ENCODE results near the gene FOXN1. TPM values are rescaled to one million over a fixed set of nuclear protein-coding genes. Genes with fewer than 3 reads are reported as not detected.

Gene FOXN1
- total and polyA plus RNA-seq, 10 of the 15 experiments (the other 5 are each of a cell fraction or from before 2014, with no cell fraction given): not detected

- no peak overlapping the region for H3K27ac ChIP-seq (ENCODE audit: control insufficient read depth, insufficient read depth)
- no TSS peak for BruUV-seq (replicated peaks)
- no peak overlapping the region for H2AFZ ChIP-seq (ENCODE audit: control insufficient read depth, low read depth, low read length)
- intact Hi-C loops (cut with micrococcal nuclease; ENCODE audit: unreplicated experiment): no loop called here
- no peaks in the 10 kb centered on the region for H3K36me3 ChIP-seq (ENCODE audit: control insufficient read depth in 2 of 2, insufficient read depth in 2 of 2, low read length in 1 of 2)
- no peak overlapping the region for H3K9ac ChIP-seq (ENCODE audit: control insufficient read depth, insufficient read depth, low read length)
- H3K4me3 ChIP-seq: no peak overlapping the region
- H3K79me2 ChIP-seq (ENCODE audit: control insufficient read depth, insufficient read depth, low read length): no peaks in the 10 kb centered on the region
- ChIA-PET CTCF (interaction anchor here (0.8 to 1.1 kb wide), 4 partner anchors 39 to 60 kb away, joined by 3 read pairs; no protein-coding TSS in a partner anchor), POLR2A (interaction anchor here (0.5 kb wide), 1 partner anchor 31 kb away, joined by 4 read pairs; no protein-coding TSS in a partner anchor), SMC1A (ENCODE audit: uncharacterized antibody, unreplicated experiment) (interaction anchor here (1.0 to 3.4 kb wide), 2 partner anchors 53 to 62 kb away, joined by 3 to 15 read pairs; no protein-coding TSS in a partner anchor), RAD21 (ENCODE audit: unreplicated experiment) (interaction anchor here (1.5 kb wide), 1 partner anchor 16 kb away, joined by 3 read pairs; no protein-coding TSS in a partner anchor)
- no peaks in the 10 kb centered on the region for H3K27me3 ChIP-seq (replicated peaks in 1 of 2; ENCODE audit: control insufficient read depth in 2 of 2, insufficient read depth in 2 of 2, low read length in 1 of 2)
- H3K4me1 ChIP-seq (ENCODE audit: control insufficient read depth, insufficient read depth, low read length): peaks cover 28% of the 10 kb centered on the region
- DNase-seq (ENCODE audit: low read depth, low spot score) (no peak), FAIRE-seq (no peak), ATAC-seq (no peak)
- H3K9me3 ChIP-seq (replicated peaks; ENCODE audit: control insufficient read depth, insufficient read depth, low read length): peaks cover 2% of the 10 kb centered on the region; the same call in 2 of the 3 replicates
- no peaks in the 10 kb centered on the region for H4K20me1 ChIP-seq (ENCODE audit: control insufficient read depth, insufficient read depth)
- no peak overlapping the region for H3K4me2 ChIP-seq (ENCODE audit: control insufficient read depth, insufficient read depth)
- no peak for TF ChIP-seq IRF4 (IDR thresholded peaks at IDR 0.05; ENCODE audit: low read depth, low read length)
- TF ChIP-seq NR2F1 (conservative IDR thresholded peaks at IDR 0.05): no peak
- no peak for TF ChIP-seq ZNF217 (IDR thresholded peaks at IDR 0.05)
- TF ChIP-seq TCF3 (IDR thresholded peaks at IDR 0.05; ENCODE audit: borderline replicate concordance, insufficient read depth, low read depth, low read length): no peak
- no peak for TF ChIP-seq CREM (IDR thresholded peaks at IDR 0.05; ENCODE audit: low read depth)
- TF ChIP-seq CBX3 (IDR thresholded peaks at IDR 0.05; ENCODE audit: borderline replicate concordance, low read depth): no peak
- no peak for TF ChIP-seq SPI1 (IDR thresholded peaks at IDR 0.05; ENCODE audit: borderline replicate concordance, insufficient read depth, low read depth, low read length)
- TF ChIP-seq, protein P1, sequence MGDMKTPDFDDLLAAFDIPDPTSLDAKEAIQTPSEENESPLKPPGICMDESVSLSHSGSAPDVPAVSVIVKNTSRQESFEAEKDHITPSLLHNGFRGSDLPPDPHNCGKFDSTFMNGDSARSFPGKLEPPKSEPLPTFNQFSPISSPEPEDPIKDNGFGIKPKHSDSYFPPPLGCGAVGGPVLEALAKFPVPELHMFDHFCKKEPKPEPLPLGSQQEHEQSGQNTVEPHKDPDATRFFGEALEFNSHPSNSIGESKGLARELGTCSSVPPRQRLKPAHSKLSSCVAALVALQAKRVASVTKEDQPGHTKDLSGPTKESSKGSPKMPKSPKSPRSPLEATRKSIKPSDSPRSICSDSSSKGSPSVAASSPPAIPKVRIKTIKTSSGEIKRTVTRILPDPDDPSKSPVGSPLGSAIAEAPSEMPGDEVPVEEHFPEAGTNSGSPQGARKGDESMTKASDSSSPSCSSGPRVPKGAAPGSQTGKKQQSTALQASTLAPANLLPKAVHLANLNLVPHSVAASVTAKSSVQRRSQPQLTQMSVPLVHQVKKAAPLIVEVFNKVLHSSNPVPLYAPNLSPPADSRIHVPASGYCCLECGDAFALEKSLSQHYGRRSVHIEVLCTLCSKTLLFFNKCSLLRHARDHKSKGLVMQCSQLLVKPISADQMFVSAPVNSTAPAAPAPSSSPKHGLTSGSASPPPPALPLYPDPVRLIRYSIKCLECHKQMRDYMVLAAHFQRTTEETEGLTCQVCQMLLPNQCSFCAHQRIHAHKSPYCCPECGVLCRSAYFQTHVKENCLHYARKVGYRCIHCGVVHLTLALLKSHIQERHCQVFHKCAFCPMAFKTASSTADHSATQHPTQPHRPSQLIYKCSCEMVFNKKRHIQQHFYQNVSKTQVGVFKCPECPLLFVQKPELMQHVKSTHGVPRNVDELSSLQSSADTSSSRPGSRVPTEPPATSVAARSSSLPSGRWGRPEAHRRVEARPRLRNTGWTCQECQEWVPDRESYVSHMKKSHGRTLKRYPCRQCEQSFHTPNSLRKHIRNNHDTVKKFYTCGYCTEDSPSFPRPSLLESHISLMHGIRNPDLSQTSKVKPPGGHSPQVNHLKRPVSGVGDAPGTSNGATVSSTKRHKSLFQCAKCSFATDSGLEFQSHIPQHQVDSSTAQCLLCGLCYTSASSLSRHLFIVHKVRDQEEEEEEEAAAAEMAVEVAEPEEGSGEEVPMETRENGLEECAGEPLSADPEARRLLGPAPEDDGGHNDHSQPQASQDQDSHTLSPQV (IDR thresholded peaks at IDR 0.05): no peak
- no peak for TF ChIP-seq RELB (IDR thresholded peaks at IDR 0.05; ENCODE audit: low read depth)
- TF ChIP-seq NR2C1 (IDR thresholded peaks at IDR 0.05): no peak
- TF ChIP-seq REST (IDR thresholded peaks at IDR 0.05; ENCODE audit: low read depth, low read length): no peak
- 80% methylated on average over 5 of the region's 5 CpGs for WGBS (ENCODE audit: insufficient coverage, insufficient replicate concordance, low lambda C conversion rate, missing lambda C conversion rate)
- in situ Hi-C loops (cut with MboI): no loop called here
These were observed 18.1 kb upstream of the FOXN1 start for GRCh38 chr17:28487881-28488532.

All from GM12878 (cell line).